Endometrium (tissue), 2 donors: ENCODE data around the gene B3GAT1.

Experiments
- FAIRE-seq: peaks from 2 replicates; lab custom pipeline; 2012; peaks lifted over from hg19 to GRCh38; lab: Jason Lieb, UNC
- donor health status: control.
- donor health status: control.

B3GAT1 gene

DNA sequence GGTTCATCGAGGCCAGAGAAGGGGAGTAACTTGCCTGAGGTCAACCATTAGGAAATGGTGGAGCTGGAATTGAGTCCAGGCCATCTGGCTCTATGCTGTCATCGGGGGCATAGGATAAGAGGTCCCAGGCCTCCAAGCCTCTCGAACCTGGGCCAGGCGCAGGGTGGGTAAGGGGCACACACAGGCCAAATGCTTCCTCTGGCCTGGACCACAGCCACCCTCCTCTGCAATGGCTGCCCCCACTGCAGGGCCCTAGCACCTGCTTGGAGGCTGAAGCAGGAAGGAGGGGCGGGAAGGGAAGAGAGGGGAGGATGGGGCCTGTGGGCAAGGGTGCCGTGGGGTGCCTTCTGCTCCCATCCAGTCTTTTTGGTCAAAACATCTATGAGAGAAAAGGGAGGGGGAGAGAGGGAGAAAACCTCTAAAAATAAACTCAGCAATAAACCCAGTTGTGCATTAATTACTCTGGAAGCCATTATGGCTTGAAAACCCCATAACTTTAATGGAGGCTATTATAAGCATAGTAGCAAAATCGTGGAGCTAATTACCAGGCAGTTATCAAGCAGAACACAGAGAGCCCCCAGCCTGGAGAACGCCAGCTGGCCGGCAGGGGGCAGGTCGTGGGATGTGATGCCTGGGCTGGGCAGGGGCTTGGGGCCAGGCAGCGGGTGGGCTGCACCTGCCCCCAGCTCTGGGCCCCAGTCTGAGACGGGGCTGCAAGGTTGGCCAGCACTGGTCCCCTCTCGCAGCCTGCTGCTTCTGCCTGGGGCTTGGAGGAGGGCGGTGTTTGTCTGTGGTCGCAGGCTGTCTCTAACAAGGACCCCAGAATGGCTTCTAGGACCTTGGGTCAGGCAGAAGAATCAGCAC lies 21.1 kb downstream of the B3GAT1 start:
- FAIRE-seq, result no peak

DNA sequence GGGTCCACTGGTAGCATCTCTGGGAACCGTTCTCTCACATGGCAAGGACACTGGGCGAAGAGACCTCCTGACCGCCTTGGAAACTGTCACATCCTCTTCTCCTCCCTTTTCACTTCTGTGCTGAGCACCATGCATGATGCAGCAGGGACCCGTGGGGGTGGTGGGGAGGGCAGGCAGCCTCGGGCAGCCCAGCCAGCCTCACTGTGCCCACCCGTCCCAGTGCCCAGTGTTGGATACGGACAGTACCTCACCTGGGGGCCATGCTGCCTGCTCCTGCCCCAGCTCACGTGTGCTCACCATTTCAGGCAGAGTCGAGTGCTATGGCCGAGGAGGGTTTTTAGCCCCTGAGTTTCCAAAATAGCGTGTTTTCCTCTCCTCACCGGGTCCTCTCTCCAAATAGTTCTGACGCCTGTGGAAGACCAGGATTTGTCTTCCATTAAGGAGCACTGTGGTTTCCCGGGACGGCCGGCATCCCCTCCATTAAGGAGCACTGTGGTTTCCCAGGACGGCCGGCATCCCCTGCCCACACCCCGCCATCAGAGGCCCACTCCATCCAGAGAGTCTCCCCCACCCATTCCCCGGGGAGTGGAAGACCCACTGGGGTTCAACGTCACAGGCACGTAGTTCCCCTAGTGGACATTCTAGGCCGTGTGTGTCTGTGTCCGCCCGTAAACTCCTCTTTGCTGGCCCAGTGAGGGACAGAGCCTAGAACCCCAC lies 22.4 kb downstream of the B3GAT1 start:
- FAIRE-seq, result no peak

GRCh38 chr11:134388590-134388989 lies 23.5 kb downstream of the B3GAT1 start:
- no peak for FAIRE-seq

DNA sequence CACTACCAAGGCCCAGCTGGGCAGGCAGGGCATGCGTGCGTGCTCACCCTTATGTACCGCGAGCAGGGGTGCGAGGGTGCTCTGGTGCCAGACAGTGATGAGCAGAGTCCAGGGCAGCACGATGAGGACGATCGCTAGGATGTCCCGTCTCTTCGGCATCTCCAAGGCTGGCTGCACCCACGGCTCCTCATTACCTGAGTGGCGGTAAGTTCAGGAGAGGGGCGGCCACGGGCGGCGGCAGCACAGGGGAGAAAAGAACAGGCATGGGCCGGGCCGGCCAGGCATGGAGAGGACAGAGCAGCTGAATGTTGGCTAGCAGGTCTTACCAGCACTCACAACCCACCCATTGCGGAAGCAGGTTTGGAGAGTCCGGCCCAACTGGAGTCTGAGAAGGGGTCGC lies 24.5 kb downstream of the B3GAT1 start:
- no peak for FAIRE-seq

DNA sequence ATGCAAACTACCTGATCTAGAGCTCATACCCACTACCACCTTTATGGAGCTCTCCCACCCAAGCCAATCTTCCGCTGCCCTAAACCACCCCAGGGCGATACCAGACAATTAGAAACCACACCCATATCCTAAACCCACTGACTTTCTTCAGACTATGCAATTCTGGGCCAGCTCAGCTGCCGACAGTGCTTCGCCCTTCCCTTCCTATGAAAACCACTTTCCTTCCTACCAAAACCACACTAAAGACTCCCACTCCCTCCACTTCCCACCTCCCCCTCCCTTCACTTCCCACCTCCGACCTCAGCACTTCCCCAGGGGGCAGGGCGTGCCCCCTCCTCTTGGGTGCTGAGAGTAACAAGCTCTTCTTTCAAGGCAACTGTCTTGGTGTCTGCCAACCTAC lies 25.1 kb downstream of the B3GAT1 start:
- FAIRE-seq, result no peak

DNA sequence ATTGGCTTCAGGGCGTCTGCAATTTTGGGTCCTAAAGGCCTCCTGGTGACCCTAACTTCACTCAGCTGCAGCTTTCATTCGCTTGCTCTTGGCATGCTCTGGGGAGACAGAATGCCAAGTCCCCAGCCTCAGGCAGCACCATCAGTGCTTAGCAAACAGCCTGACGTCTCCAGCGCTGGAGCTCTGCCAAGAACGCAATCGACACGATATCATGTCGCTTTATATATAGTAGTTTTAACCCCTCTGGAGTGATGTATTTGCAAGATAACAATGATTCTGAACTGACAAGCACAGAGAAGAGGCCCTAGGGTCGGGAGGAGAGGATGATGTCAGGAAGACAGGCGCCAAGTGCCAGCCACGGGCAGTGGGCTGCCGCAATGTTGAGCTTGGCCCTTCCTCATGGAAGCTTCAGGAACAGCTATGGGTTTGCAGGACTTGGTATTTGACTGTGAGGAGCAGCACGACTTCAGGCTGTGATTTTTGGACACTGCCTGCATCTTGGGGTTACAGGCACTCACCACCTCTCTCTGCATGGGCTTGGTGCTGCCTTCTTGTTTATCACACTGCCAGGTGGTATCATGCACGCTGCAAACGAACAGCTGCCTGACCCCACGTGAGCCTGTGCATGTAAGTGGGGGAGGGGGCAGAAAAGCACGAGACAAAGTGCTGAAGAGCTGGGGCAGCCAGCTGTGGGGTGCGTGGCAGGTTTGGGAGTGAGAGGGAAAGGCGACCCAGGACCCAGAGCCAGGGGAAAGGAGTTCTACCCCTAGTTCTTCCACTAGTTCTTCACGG lies 26.1 kb downstream of the B3GAT1 start:
- no peak for FAIRE-seq

GRCh38 chr11:134385171-134385570 lies 26.9 kb downstream of the B3GAT1 start:
- no peak for FAIRE-seq

DNA sequence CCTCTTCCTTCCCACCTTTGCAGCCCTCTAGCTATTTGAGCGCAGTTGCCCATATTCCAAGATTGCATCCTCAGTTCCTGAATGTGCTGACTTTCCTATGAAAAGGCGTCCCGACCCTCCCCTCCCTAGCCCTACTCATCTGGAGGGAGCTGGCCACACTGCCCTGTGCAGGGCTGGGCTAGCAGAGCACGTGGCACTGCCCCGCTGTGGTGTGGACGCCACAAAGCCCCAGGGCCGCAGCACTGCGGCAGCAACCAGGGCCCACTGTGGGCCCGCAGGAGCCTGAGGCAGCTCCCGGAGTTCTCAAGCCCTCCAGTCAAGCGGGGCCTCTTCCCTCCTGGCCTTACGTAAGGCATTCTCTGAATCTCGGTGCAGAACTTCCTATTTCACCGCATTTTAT lies 27.6 kb downstream of the B3GAT1 start:
- FAIRE-seq, result no peak

DNA sequence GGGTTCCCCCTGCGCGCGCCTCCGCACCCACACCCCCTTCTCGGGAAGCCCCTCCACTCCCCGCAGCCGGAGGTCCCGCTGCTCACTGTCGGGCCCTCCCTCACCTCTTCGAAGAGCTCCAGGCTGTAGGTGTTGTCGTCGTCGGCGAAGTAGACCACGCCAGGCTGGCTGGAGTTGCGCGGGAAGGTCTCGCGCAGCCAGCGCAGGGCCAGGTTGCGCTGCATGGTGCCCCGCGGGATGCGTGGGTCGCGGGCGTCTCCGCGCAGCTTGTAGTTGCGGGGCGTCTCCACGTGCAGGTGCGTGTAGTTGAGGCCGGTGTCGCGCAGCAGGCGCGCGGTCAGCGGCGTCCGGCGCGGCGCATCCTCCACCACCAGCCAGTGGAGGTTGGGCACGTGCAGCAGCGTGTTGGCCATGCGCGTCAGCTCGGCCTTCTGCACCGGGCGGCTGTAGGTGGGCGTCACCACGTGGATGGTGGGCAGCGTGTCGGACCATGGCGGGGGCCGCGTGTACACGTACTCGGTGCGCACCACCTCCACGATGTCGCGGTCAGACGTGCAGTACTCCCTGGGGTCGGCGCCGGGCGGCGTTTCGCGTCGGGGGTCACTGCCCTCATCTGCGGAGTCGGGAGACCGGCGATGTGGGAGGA lies 28.3 kb downstream of the B3GAT1 start:
- no peak for FAIRE-seq

DNA sequence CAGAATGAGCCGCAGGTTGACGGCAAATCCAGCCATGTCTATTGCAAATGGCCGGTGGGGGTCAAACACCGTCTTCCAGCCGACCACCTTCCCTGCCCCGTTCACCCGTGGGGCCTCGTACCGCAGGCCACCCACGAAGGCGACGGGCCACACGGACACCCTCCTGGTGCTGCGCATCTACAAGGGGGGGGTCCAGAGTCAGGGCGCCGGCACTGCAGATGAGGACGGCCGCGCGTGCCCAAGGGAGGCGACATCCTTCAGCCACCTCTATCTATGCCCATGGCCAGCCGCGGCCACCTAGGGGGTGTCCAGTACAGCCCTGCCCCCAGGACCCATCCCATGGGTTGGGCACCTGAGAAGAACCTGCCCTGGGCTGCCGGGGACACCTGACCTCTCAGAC lies 29.2 kb downstream of the B3GAT1 start:
- FAIRE-seq, result no peak

DNA sequence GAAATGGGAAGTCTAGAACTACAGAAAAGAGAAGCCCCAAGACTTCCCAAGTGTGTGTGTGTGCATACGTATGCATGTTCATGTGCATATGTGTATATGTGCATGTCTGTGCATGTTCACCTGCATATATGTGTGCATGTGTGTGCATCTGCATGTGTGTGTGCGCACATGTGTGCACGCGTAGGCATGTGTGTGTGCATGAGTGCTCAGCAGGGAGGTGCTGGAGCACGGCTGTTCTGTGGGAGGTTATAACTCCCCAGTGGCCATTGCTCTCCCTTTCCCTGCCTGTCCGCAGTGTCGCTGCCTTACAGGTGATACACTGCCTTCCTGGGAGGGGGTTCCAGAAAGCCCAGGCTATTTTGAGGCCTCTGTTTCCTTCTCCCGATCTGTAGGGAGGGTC lies 29.8 kb downstream of the B3GAT1 start:
- no peak for FAIRE-seq

- no peak for FAIRE-seq
Measured at GRCh38 chr11:134380785-134381184, 31.3 kb downstream of the B3GAT1 start.

DNA sequence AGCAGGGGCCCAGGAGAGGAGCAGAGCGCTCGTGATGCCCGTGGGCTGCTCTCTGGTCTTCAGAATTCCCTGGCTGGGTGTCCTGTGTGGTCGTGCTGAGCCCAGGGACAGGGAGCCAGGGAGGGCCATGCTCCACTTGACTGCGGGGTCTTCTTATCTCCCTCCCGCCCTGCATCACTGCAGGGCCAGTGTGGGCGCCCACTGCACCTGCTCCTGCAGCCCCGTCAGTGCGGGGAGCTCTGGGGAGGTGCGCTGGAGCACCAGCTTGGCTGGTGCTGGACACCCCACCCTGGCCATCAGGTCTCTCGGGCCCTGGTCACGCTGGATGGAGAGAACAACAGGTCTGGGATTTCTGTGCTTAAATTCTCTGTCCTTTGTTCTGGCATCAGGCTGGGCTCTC lies 31.8 kb downstream of the B3GAT1 start:
- FAIRE-seq, result no peak

- FAIRE-seq, result no peak
Measured at GRCh38 chr11:134379241-134379640, 32.8 kb downstream of the B3GAT1 start.

DNA sequence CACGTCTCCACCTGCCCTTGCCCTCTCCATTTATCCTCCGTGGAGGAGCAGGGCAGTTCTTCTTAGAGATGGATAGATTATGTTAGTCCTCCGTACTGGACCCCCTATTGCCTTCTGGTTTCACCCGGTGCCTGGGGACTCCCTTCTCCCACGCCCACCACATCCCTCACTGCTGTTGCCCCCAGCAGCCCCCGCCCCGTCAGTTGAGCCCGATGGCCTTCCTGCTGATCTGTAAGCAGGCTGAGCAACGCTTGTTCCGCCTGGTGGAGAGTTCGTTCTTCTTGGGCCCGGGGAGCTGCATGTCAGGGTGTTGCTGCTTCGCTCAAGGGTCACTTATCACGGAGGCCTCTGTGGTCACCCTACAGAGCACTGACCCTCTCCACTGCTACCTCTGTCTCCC lies 34.2 kb downstream of the B3GAT1 start:
- FAIRE-seq, result no peak

DNA sequence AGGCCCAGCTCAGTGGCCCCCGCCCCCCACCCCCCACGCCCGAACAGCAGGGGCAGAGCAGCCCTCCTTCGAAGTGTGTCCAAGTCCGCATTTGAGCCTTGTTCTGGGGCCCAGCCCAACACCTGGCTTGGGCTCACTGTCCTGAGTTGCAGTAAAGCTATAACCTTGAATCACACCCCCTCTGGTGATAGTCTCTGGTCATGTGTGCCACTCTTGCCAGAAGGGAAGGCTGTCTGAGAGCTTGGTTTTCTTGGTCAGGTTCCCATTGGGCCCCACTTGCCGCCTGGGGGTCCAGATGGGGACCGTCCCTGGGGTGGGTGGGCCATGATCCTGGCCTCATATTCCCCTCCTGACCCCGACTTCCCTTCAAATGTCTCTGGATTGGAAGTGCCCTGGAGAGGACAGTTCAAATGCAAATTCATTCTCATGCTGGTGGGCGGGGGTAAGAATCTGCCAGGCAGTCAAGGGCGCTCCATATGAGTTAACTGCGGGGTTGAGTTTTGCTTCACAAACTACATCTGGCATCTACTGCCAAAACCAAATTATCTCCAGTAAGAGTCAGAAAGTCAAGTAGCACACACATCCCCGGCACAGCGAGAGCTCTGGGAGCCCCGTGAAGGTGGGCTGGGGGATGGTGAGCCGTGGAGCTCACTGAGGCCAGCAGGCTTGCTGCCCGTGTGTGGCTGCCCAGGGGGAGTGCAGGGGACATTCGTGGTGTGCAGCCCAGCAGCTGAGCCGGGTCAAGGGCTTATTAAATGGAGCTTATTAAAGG lies 35.7 kb downstream of the B3GAT1 start:
- FAIRE-seq, result no peak

DNA sequence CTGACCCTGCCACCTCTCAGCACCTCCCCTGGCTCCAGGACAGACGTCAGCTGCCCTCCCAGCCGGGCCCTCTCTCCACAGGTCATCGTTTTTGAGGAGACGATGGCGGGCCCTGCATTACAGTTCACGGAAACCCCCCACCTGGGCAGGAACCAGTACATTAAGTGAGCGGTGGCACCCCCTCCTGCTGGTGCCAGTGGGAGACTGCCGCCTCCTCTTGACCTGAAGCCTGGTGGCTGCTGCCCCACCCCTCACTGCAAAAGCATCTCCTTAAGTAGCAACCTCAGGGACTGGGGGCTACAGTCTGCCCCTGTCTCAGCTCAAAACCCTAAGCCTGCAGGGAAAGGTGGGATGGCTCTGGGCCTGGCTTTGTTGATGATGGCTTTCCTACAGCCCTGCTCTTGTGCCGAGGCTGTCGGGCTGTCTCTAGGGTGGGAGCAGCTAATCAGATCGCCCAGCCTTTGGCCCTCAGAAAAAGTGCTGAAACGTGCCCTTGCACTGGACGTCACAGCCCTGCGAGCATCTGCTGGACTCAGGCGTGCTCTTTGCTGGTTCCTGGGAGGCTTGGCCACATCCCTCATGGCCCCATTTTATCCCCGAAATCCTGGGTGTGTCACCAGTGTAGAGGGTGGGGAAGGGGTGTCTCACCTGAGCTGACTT lies 37.0 kb downstream of the B3GAT1 start:
- no peak for FAIRE-seq

DNA sequence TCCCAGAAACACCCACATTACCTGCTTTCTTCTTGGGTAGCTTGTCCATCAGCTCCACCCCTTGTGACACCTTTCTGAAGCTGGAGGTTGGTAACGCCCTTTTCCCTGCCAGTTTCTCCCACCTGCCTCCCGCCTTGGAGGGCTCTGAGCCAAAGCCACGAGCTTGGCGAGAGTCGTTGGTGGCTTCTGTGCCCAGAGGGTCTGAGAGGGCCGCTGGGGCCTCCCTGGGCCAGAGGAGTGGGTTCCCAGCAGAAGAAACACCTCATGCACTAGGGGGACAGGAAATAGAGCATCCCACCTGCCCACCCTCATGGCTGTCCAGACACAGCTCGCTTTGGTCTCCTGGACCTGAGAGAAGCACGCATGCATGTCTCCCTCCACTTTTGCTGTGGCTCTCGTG lies 37.9 kb downstream of the B3GAT1 start:
- no peak for FAIRE-seq

- FAIRE-seq, result no peak
Measured at GRCh38 chr11:134373591-134374052, 38.4 kb downstream of the B3GAT1 start.

DNA sequence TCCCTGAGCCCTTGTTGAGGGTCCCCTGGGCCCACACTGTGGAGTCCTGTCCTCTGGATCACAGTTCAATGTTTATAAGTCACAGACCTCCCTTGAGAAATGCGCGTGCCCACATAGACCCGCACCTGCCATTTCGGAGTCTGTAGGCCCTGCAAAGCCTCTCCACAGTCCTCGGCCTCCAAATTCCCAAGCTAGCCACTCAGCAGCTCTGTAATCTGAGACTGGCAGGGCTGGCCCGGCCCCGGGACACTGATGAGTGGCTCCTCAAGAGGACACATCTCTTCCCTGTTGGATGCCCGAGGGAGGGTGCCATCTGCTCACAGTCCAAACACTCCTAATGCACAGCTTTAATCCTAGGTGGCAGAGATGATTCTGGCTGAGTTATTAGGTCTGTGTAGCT lies 39.1 kb downstream of the B3GAT1 start:
- no peak for FAIRE-seq

DNA sequence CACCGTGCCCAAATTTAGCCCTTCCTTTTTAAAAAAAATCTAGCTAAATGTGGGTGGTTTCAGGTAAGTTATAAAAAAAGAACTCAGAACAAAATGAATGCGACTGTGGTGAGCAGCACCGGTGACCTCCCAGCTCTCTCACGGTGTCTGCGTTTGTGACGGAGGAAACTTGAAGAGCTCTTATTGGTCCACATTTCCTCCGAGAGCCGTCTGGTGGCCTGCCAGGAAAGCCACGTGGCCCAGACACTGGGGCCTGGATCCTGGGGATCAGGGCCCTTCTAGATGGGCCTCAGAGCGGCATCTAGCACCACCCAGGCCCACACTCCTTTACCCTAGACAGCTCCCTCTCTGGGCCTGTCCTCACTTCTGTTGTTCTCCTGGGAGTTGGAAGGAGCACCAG lies 39.5 kb downstream of the B3GAT1 start:
- no peak for FAIRE-seq
